Measurements from ENCODE around the gene CYFIP2. TPM values are rescaled to one million over a fixed set of nuclear protein-coding genes. Genes with fewer than 3 reads are reported as not detected.

CYFIP2 gene
- total and polyA plus RNA-seq, 4 experiments from 2014 or later: 317 to 516 (median 379) TPM

DNA sequence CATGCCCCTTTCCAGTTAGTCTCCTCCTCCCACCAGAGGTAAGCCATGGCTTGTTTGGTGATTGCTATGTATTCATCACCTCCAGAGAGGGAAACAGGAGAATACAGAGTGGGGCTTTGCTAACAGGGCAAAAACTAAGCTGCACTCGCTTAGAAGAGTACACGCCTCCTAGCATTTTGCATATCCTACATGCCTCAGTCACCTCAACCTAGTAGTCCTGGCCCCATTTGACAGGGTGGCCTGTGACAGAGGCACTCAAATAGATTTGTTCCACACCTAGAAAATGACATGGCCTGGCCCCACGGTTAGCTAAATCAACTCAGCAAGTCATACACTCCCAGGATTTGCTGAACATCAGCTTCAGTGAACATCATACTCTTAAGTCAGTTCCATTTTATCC lies 90.7 kb downstream of the CYFIP2 start:
- intact Hi-C loops (cut with micrococcal nuclease): no loop called here
- ChIA-PET CTCF (ENCODE audit: partially characterized antibody) (interaction anchor here (0.6 to 2.6 kb wide), 7 partner anchors 8 to 398 kb away, joined by 3 to 11 read pairs (median 4); no protein-coding TSS in a partner anchor), POLR2A (ENCODE audit: partially characterized antibody) (interaction anchor here (0.6 kb wide), 1 partner anchor 132 kb away, joined by 3 read pairs; no protein-coding TSS in a partner anchor)
- H3K4me3 ChIP-seq (ENCODE audit: low read length in 2 of 2): no peak overlapping the region
- Mint-ChIP-seq H3K4me1 (peaks cover 4 to 15% (median 7%) of the 10 kb centered on the region in 4 donors), H3K9me3 (no peaks in the 10 kb centered on the region), H3K27me3 (no peaks in the 10 kb centered on the region), H3K4me3 (no peak overlapping the region), H3K27ac (peak overlapping the region in 3 of 7 donors; percentile 19 to 64 (median 36)), H3K36me3 (peaks cover 59 to 91% of the 10 kb centered on the region in 2 donors)
- no peaks in the 10 kb centered on the region for H3K27me3 ChIP-seq (ENCODE audit: insufficient read depth, low read length)
- H3K4me1 ChIP-seq (ENCODE audit: insufficient read depth, low read length): no peaks in the 10 kb centered on the region
- H3K9me3 ChIP-seq (ENCODE audit: control insufficient read depth in 1 of 2, low read length in 2 of 2): no peaks in the 10 kb centered on the region
- no peak overlapping the region for H3K27ac ChIP-seq (ENCODE audit: low read depth, low read length)
- peaks cover 72% of the 10 kb centered on the region for H3K36me3 ChIP-seq (ENCODE audit: insufficient read depth, low read length)
- DNase-seq: no peak

- H3K27ac ChIP-seq (ENCODE audit: low read depth, low read length): no peak overlapping the region
- intact Hi-C loops (cut with micrococcal nuclease): no loop called here
- ChIA-PET POLR2A (ENCODE audit: partially characterized antibody) (no interaction called here), CTCF (ENCODE audit: partially characterized antibody) (no interaction called here)
- no peaks in the 10 kb centered on the region for H3K4me1 ChIP-seq (ENCODE audit: insufficient read depth, low read length)
- no peaks in the 10 kb centered on the region for H3K9me3 Mint-ChIP-seq
- H3K4me3 ChIP-seq (ENCODE audit: low read length in 2 of 2): no peak overlapping the region
- peaks cover 74% of the 10 kb centered on the region for H3K36me3 ChIP-seq (ENCODE audit: insufficient read depth, low read length)
- H3K27me3 ChIP-seq (ENCODE audit: insufficient read depth, low read length): no peaks in the 10 kb centered on the region
- DNase-seq: no peak
- peaks cover 3 to 11% (median 5%) of the 10 kb centered on the region in 4 donors for H3K4me1 Mint-ChIP-seq
- no peaks in the 10 kb centered on the region for H3K27me3 Mint-ChIP-seq
- H3K4me3 Mint-ChIP-seq: no peak overlapping the region
- peak overlapping the region in 1 of 7 donors; percentile 23 for H3K27ac Mint-ChIP-seq
- H3K36me3 Mint-ChIP-seq: peaks cover 64 to 92% of the 10 kb centered on the region in 2 donors
- no peaks in the 10 kb centered on the region for H3K9me3 ChIP-seq (ENCODE audit: control insufficient read depth in 1 of 2, low read length in 2 of 2)
These were observed 91.9 kb downstream of the CYFIP2 start for GRCh38 chr5:157357823-157358222.

DNA sequence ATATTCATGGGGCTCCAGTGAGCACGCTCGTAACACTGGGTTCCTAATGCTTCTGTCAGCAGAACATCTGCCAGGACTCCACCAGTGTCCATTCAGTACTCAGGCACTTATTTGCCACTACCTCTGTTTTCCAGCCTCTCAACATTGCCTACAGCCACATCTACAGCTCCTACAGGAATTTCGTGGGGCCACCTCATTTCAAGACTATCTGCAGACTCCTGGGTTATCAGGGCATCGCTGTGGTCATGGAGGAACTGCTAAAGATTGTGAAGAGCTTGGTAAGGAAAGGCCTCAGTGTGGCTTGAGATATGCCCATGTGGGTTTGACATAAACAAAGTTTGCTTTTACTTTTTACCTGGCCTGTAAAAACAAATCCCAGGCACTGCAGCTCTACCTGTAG lies 92.9 kb downstream of the CYFIP2 start:
- H3K27me3 Mint-ChIP-seq: no peaks in the 10 kb centered on the region
- no peak overlapping the region for H3K4me3 Mint-ChIP-seq
- no peaks in the 10 kb centered on the region for H3K9me3 Mint-ChIP-seq
- H3K27ac ChIP-seq (ENCODE audit: low read depth, low read length): no peak overlapping the region
- no peaks in the 10 kb centered on the region for H3K9me3 ChIP-seq (ENCODE audit: control insufficient read depth in 1 of 2, low read length in 2 of 2)
- peak overlapping the region in 5 of 7 donors; percentile 5 to 77 (median 29) for H3K27ac Mint-ChIP-seq
- H3K27me3 ChIP-seq (ENCODE audit: insufficient read depth, low read length): no peaks in the 10 kb centered on the region
- ChIA-PET POLR2A (ENCODE audit: partially characterized antibody) (interaction anchor here (1.2 kb wide), 1 partner anchor 11 kb away, joined by 3 read pairs; no protein-coding TSS in a partner anchor), CTCF (ENCODE audit: partially characterized antibody) (interaction anchor here (1.7 to 3.4 kb wide), 2 partner anchors 16 to 31 kb away, joined by 6 to 16 read pairs; no protein-coding TSS in a partner anchor)
- no peaks in the 10 kb centered on the region for H3K4me1 ChIP-seq (ENCODE audit: insufficient read depth, low read length)
- H3K4me3 ChIP-seq (ENCODE audit: low read length in 2 of 2): no peak overlapping the region
- H3K36me3 ChIP-seq (ENCODE audit: insufficient read depth, low read length): peaks cover 75% of the 10 kb centered on the region
- intact Hi-C loops (cut with micrococcal nuclease): no loop called here
- peaks cover 2 to 10% (median 5%) of the 10 kb centered on the region in 4 donors for H3K4me1 Mint-ChIP-seq
- DNase-seq: no peak
- peaks cover 67 to 92% of the 10 kb centered on the region in 2 donors for H3K36me3 Mint-ChIP-seq

- Mint-ChIP-seq H3K36me3 (peaks cover 67 to 93% of the 10 kb centered on the region in 2 donors), H3K27ac (peak overlapping the region in 4 of 7 donors; percentile 5 to 70 (median 35)), H3K9me3 (no peaks in the 10 kb centered on the region), H3K27me3 (no peaks in the 10 kb centered on the region), H3K4me1 (peaks cover 2 to 9% (median 5%) of the 10 kb centered on the region in 4 donors), H3K4me3 (no peak overlapping the region)
- ChIA-PET CTCF (ENCODE audit: partially characterized antibody) (interaction anchor here (1.7 to 3.4 kb wide), 2 partner anchors 16 to 31 kb away, joined by 6 to 16 read pairs; no protein-coding TSS in a partner anchor), POLR2A (ENCODE audit: partially characterized antibody) (interaction anchor here (1.2 to 1.5 kb wide), 2 partner anchors 12 to 36 kb away, joined by 3 to 4 read pairs; no protein-coding TSS in a partner anchor)
- intact Hi-C loops (cut with micrococcal nuclease): no loop called here
- Histone ChIP-seq H3K4me1 (ENCODE audit: insufficient read depth, low read length) (no peaks in the 10 kb centered on the region), H3K36me3 (ENCODE audit: insufficient read depth, low read length) (peaks cover 80% of the 10 kb centered on the region), H3K9me3 (ENCODE audit: control insufficient read depth in 1 of 2, low read length in 2 of 2) (no peaks in the 10 kb centered on the region), H3K4me3 (ENCODE audit: low read length in 2 of 2) (no peak overlapping the region), H3K27me3 (ENCODE audit: insufficient read depth, low read length) (no peaks in the 10 kb centered on the region), H3K27ac (ENCODE audit: low read depth, low read length) (no peak overlapping the region)
- no peak for DNase-seq
These were observed 93.6 kb downstream of the CYFIP2 start for GRCh38 chr5:157359356-157360055.

DNA sequence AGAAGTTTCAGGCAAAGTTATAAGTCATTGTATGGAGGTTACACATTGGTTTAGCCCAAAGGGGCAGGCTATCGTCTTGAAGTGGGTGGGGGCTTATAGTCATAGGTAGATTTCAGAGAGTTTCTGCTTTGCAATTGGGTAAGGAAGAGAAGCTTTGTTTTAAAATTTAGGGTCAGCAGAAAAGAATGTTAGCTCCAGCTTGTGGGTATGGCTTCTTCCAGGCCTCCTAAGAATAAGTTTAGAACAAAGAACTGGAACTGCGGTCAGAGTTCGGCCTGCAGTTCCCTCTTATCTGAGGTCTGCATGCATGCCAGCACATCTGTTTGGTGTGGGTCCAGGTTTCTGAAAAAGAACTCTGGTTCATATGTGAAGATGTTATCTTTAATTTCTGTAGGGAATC lies 96.1 kb downstream of the CYFIP2 start:
- H3K9me3 ChIP-seq (ENCODE audit: control insufficient read depth in 1 of 2, low read length in 2 of 2): no peaks in the 10 kb centered on the region
- H3K27ac Mint-ChIP-seq: peak overlapping the region in 5 of 7 donors; percentile 11 to 90 (median 43)
- H3K36me3 Mint-ChIP-seq: peaks cover 80 to 93% of the 10 kb centered on the region in 2 donors
- H3K27me3 ChIP-seq (ENCODE audit: insufficient read depth, low read length): no peaks in the 10 kb centered on the region
- H3K27ac ChIP-seq (ENCODE audit: low read depth, low read length): no peak overlapping the region
- H3K27me3 Mint-ChIP-seq: no peaks in the 10 kb centered on the region
- no peaks in the 10 kb centered on the region for H3K4me1 ChIP-seq (ENCODE audit: insufficient read depth, low read length)
- no peaks in the 10 kb centered on the region for H3K9me3 Mint-ChIP-seq
- no peak for DNase-seq
- H3K4me3 Mint-ChIP-seq: no peak overlapping the region
- intact Hi-C loops (cut with micrococcal nuclease): no loop called here
- H3K36me3 ChIP-seq (ENCODE audit: insufficient read depth, low read length): peaks cover 85% of the 10 kb centered on the region
- no peak overlapping the region for H3K4me3 ChIP-seq (ENCODE audit: low read length in 2 of 2)
- POLR2A ChIA-PET (ENCODE audit: partially characterized antibody): no interaction called here
- H3K4me1 Mint-ChIP-seq: peaks cover 2 to 7% (median 4%) of the 10 kb centered on the region in 4 donors
- CTCF ChIA-PET (ENCODE audit: partially characterized antibody): interaction anchor here (1.6 to 3.3 kb wide), 2 partner anchors 19 to 34 kb away, joined by 7 to 14 read pairs; a partner anchor contains a TSS

GRCh38 chr5:157362502-157362901 lies 96.6 kb downstream of the CYFIP2 start:
- Histone ChIP-seq H3K36me3 (ENCODE audit: insufficient read depth, low read length) (peaks cover 90% of the 10 kb centered on the region), H3K27ac (ENCODE audit: low read depth, low read length) (no peak overlapping the region), H3K4me1 (ENCODE audit: insufficient read depth, low read length) (no peaks in the 10 kb centered on the region), H3K4me3 (ENCODE audit: low read length in 2 of 2) (no peak overlapping the region), H3K9me3 (ENCODE audit: control insufficient read depth in 1 of 2, low read length in 2 of 2) (no peaks in the 10 kb centered on the region), H3K27me3 (ENCODE audit: insufficient read depth, low read length) (no peaks in the 10 kb centered on the region)
- Mint-ChIP-seq H3K27me3 (no peaks in the 10 kb centered on the region), H3K27ac (peak overlapping the region in 6 of 7 donors; percentile 11 to 90 (median 34)), H3K36me3 (peaks cover 84 to 96% of the 10 kb centered on the region in 2 donors), H3K9me3 (no peaks in the 10 kb centered on the region), H3K4me1 (peaks cover 2 to 7% (median 4%) of the 10 kb centered on the region in 4 donors), H3K4me3 (no peak overlapping the region)
- no peak for DNase-seq
- intact Hi-C loops (cut with micrococcal nuclease): no loop called here
- POLR2A ChIA-PET (ENCODE audit: partially characterized antibody): no interaction called here
- CTCF ChIA-PET (ENCODE audit: partially characterized antibody): interaction anchor here (1.6 to 3.3 kb wide), 2 partner anchors 19 to 34 kb away, joined by 7 to 14 read pairs; a partner anchor contains a TSS

DNA sequence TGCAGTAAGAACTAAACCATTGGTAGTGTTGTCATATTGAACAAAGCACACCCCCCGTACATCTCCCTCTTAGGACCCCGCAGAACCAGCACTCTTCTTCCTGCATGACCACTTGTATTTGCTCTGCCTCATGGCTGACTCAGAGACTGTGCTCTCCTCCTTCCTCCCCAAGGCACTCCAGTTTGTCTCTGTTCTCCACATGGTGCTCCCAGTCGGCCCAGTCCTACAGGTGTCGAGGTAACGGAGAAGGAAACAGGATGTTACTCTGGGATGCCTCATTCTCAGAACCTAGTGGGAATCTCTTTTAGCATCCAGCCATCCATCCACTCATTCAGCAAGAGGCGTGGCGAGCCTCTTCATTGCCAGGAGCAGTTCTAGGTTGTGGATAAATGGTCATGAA lies 97.1 kb downstream of the CYFIP2 start:
- intact Hi-C loops (cut with micrococcal nuclease): no loop called here
- Histone ChIP-seq H3K9me3 (ENCODE audit: control insufficient read depth in 1 of 2, low read length in 2 of 2) (no peaks in the 10 kb centered on the region), H3K27ac (ENCODE audit: low read depth, low read length) (no peak overlapping the region), H3K36me3 (ENCODE audit: insufficient read depth, low read length) (peaks cover 88% of the 10 kb centered on the region), H3K4me1 (ENCODE audit: insufficient read depth, low read length) (no peaks in the 10 kb centered on the region), H3K27me3 (ENCODE audit: insufficient read depth, low read length) (no peaks in the 10 kb centered on the region), H3K4me3 (ENCODE audit: low read length in 2 of 2) (no peak overlapping the region)
- H3K27ac Mint-ChIP-seq: peak overlapping the region; percentile 21 to 81 (median 57)
- no peaks in the 10 kb centered on the region for H3K9me3 Mint-ChIP-seq
- H3K27me3 Mint-ChIP-seq: no peaks in the 10 kb centered on the region
- peaks cover 84 to 93% of the 10 kb centered on the region in 2 donors for H3K36me3 Mint-ChIP-seq
- CTCF ChIA-PET (ENCODE audit: partially characterized antibody): interaction anchor here (1.6 to 3.3 kb wide), 3 partner anchors 10 to 35 kb away, joined by 5 to 14 read pairs (median 7); a partner anchor contains a TSS
- no peak overlapping the region for H3K4me3 Mint-ChIP-seq
- POLR2A ChIA-PET (ENCODE audit: partially characterized antibody): no interaction called here
- peaks cover 2 to 7% (median 4%) of the 10 kb centered on the region in 4 donors for H3K4me1 Mint-ChIP-seq
- DNase-seq: no peak

Measured in CD4-positive, alpha-beta memory T cell (primary cell).